Stimulated activated CD8-positive, alpha-beta memory T cell treated with anti-CD3 and anti-CD28 coated beads, Interleukin-15, amount 100 ng/mL, for 24 hours (primary cell): ENCODE data around the gene SRRM4.

Experiments used
- DNase-seq: peaks from one replicate; pipeline ENCODE4 v3.0.0-alpha.2; 2020; ENCODE audit warnings: low read depth

Gene SRRM4

GRCh38 chr12:119204131-119204530 lies 222.8 kb downstream of the SRRM4 start:
- DNase-seq: no peak

GRCh38 chr12:119204671-119205285 lies 223.4 kb downstream of the SRRM4 start:
- no peak for DNase-seq

DNA sequence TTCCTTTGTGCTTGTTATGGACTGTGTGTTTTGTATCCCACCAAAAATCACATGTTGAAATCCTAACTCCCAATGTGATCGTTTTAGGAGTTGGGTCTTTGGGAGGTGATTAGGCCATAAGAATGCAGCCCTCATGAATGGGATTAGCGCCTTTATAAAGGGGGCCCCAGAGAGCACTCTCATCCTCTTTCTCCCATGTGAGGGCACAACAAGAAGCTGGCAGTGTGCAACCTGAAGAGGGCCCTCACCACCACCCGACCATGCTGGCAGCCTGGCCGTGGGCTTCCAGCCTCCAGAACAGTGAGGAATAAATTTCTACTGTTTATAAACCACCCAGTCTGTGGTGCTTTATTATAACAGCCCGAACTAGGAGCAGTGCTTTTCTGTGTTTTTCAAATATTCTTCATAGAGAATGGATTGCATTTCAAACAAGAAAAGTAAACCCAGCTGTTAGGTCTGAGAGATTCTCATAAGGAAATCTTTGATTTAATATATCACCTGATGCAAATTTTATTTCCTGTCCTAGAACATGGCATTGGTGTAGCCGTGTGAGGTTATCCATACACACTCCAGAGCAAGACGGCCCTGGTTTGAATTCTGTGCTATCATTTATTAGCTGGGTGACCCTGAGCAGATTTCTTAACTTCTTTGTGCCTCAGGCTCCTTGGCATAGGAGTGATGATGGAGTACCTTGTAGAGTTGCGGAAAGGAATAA lies 225.2 kb downstream of the SRRM4 start:
- no peak for DNase-seq

DNA sequence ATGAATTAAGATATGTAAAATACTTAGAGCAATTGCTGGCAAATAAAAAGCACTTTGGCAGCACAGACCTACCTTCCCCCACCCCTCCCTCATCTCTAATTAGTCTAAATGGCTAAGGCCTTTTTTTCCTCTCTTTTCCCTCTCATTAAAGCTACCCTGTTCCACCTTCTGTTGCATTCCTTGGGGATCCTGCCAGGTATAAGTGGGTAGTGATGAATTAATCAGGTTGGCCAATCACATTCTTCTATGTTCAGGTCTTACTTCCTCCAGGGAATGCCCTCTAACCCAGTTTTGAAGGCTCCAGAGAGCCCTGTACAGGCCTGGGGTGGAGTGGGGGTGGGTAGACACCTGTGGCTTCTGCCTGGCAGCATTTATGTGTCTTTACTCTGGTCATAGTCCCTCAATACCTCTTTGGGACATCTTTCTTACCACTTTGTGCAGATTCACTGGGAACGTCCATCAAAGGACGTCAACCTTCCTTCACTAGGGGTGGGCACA lies 225.8 kb downstream of the SRRM4 start:
- no peak for DNase-seq

DNA sequence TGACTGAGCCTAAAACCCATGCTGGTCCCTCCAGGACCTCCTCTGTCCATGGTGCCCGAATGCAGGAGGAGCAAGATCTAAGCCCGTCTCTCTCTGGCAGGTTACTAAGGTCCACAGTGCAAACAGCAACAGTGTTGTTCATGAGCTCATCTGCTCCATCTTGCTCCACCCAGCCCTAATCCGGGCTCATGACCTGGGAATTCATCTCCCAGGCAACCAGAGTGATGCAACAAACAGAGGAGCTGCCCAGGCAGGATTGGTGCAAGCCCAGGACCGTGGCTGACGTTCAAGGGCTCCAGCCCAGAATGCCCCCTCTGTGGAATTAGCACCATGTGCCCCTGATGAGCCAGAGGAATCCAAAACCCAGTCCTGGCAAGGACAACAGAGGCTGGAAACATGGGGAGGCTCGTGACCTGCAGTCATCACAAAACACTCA lies 227.3 kb downstream of the SRRM4 start:
- no peak for DNase-seq

- DNase-seq: no peak
These were observed 230.5 kb downstream of the SRRM4 start for GRCh38 chr12:119211884-119212283.
